ENCODE data around the gene NBEA. TPM values are rescaled to one million over a fixed set of nuclear protein-coding genes. Genes with fewer than 3 reads are reported as not detected.

Gene NBEA
- total and polyA plus RNA-seq, 11 donors = 5.0 to 39.2 (median 23.2) TPM

DNA sequence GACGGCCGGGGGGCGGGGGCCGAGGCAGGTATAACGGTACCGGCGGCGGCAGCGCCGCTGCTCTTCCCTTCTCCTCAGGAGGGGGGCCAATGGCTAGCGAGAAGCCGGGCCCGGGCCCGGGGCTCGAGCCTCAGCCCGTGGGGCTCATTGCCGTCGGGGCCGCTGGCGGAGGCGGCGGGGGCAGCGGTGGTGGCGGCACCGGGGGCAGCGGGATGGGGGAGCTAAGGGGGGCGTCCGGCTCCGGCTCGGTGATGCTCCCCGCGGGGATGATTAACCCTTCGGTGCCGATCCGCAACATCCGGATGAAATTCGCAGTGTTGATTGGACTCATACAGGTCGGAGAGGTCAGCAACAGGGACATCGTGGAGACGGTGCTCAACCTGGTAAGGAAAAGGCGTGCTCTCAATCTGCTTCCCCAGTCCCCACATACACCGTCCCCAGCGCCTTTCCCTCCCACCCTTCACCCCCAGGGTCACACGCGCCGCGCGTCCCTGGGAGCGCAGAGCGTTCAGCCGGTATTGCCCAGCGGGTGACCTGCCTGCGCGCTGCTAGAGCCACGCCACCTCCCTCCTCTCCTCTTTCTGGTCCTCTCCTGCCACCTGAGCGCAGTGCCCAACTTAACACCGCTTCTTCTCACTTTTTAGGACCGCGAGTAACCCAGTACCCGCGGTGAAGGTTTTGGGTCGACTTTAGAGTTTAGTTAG, 814 bp downstream of the NBEA start:
- peaks cover 0 to 34% (median 19%) of the 10 kb centered on the region in 12 donors for H3K4me1 ChIP-seq
- H3K27me3 ChIP-seq = no peaks in the 10 kb centered on the region
- intact Hi-C loops (cut with DNase I) = loop anchor here in 3 of 10 donors (10.0 kb wide), 2 partner anchors 212 to 288 kb away; no protein-coding TSS in a partner anchor
- peak overlapping the region; percentile 71 to 90 (median 84) for H3K4me3 ChIP-seq
- 1% methylated on average over 19 to 62 of the region's 62 CpGs for WGBS, 4 donors
- ATAC-seq = peak; percentile 56 to 80 (median 74)
- TF ChIP-seq, protein P1, sequence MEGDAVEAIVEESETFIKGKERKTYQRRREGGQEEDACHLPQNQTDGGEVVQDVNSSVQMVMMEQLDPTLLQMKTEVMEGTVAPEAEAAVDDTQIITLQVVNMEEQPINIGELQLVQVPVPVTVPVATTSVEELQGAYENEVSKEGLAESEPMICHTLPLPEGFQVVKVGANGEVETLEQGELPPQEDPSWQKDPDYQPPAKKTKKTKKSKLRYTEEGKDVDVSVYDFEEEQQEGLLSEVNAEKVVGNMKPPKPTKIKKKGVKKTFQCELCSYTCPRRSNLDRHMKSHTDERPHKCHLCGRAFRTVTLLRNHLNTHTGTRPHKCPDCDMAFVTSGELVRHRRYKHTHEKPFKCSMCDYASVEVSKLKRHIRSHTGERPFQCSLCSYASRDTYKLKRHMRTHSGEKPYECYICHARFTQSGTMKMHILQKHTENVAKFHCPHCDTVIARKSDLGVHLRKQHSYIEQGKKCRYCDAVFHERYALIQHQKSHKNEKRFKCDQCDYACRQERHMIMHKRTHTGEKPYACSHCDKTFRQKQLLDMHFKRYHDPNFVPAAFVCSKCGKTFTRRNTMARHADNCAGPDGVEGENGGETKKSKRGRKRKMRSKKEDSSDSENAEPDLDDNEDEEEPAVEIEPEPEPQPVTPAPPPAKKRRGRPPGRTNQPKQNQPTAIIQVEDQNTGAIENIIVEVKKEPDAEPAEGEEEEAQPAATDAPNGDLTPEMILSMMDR (IDR thresholded peaks at IDR 0.05) = no peak
- TF ChIP-seq POLR2A (IDR thresholded peaks at IDR 0.05) = no peak
- H3K36me3 ChIP-seq = no peaks in the 10 kb centered on the region
- DNase-seq = peak; percentile 28 to 66 (median 37)
- H3K27ac ChIP-seq = peak overlapping the region in 11 of 12 donors; percentile 65 to 88 (median 75)
- H3K9me3 ChIP-seq = no peaks in the 10 kb centered on the region

DNA sequence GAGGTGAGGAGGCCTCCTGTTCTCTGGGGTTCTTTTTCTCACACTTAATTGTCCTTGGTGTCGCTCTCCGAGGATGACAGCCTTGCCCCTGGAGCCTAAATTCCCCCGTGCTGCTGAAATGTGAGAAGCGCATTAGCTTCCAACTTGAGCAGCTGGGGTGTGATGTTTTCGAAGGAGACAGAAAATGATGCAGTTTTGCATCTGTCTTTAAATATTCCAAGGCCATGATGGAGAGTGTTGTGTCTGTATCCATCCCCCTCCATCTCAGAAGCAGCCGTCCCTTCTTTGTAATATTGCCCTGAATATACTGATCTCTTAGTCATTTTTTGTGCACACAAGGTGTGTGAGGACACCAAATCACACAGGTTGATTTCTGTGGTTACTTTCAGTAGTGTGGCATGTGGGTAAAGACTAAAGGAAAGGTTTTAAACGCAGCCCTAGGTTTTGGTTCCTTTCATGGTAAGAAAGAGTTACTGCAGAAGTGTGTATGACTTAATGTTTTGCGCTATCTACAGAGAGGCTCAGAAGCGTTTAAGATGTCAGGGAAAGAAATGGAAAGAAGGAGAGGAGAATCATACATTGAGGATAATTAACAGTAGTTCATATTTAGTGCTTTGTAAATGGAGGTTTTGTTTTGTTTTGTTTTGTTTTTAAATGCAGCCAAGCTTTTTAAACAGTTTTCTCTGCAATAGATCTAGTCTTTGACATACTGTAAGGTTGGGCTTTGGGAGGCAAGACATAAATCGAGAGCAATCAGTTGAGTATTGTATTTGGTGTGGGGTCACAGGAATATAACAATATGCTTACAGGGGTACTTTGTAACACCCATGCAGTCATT, 1.6 kb downstream of the NBEA start:
- intact Hi-C loops (cut with DNase I) = loop anchor here in 3 of 10 donors (10.0 kb wide), 2 partner anchors 211 to 289 kb away; no protein-coding TSS in a partner anchor
- Histone ChIP-seq H3K27ac (peak overlapping the region in 8 of 12 donors; percentile 67 to 88 (median 78)), H3K9me3 (no peaks in the 10 kb centered on the region), H3K4me1 (peaks cover 0 to 37% (median 19%) of the 10 kb centered on the region in 12 donors), H3K4me3 (peak overlapping the region; percentile 71 to 90 (median 84)), H3K36me3 (no peaks in the 10 kb centered on the region), H3K27me3 (no peaks in the 10 kb centered on the region)
- 15 to 25% (median 20%) methylated on average over 10 of the region's 10 CpGs for WGBS, 4 donors
- ATAC-seq (peak in 1 of 4 donors; percentile 17), DNase-seq (no peak)
- TF ChIP-seq POLR2A (IDR thresholded peaks at IDR 0.05) = no peak

DNA sequence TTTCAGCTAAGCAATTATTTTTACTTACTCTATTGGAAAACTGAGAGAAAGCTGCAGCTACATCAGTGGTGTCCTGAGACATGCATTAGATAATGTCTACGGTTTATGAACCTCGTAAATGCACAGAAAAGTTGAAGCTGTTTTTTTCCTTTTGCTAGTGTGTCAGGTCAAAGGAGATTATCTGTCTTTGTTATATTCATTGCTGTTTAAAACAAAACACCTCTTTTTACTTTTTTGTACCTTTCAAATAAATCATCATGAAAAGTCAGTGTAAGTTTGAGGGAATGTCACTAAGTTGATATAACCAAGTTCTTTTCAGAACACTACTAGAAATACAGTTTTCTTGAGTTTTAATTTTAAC, 2.2 kb downstream of the NBEA start:
- peak overlapping the region in 9 of 12 donors; percentile 81 to 90 (median 85) for H3K4me3 ChIP-seq
- no peak for TF ChIP-seq POLR2A (IDR thresholded peaks at IDR 0.05)
- TF ChIP-seq, protein P1 (IDR thresholded peaks at IDR 0.05) = no peak
- 53 to 79% (median 72%) methylated on average over 2 of the region's 2 CpGs for WGBS, 4 donors
- ATAC-seq = no peak
- H3K27ac ChIP-seq = no peak overlapping the region
- H3K27me3 ChIP-seq = no peaks in the 10 kb centered on the region
- peaks cover 0 to 43% (median 19%) of the 10 kb centered on the region in 12 donors for H3K4me1 ChIP-seq
- no peak for DNase-seq
- no peaks in the 10 kb centered on the region for H3K9me3 ChIP-seq
- intact Hi-C loops (cut with DNase I) = loop anchor here in 3 of 10 donors (10.0 kb wide), 2 partner anchors 211 to 289 kb away; no protein-coding TSS in a partner anchor
- no peaks in the 10 kb centered on the region for H3K36me3 ChIP-seq

DNA sequence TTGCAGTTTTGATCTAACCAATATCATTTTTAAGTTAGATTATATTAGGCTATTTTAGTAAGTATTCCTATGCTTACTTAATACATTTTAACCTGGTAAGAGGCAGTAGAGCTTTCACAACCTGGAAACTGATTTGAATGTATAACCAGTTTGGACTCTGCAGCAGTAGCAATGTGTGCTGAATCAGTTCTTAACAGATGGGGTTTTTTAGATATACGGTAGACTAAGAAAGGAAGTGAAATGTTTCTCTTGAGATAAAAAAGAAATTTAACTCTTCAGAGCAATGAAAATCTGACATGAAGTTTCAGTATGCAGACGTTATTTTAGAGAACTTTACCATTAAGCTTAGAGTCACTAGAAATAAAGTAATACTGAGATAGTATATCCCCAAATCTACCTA, 2.7 kb downstream of the NBEA start:
- intact Hi-C loops (cut with DNase I) = loop anchor here in 3 of 10 donors (10.0 kb wide), 2 partner anchors 210 to 290 kb away; no protein-coding TSS in a partner anchor

More for the DNA sequence above, 2.7 kb downstream of the NBEA start:
- WGBS, 4 donors = 19 to 33% (median 25%) methylated on average over 2 of the region's 2 CpGs
- no peaks in the 10 kb centered on the region for H3K9me3 ChIP-seq
- no peaks in the 10 kb centered on the region for H3K36me3 ChIP-seq
- DNase-seq = no peak
- H3K27ac ChIP-seq = no peak overlapping the region
- H3K4me3 ChIP-seq = peak overlapping the region in 4 of 12 donors; percentile 81 to 89 (median 84)
- no peaks in the 10 kb centered on the region for H3K27me3 ChIP-seq
- TF ChIP-seq, protein P1 (IDR thresholded peaks at IDR 0.05) = no peak
- TF ChIP-seq POLR2A (IDR thresholded peaks at IDR 0.05) = no peak
- ATAC-seq = no peak
- H3K4me1 ChIP-seq = peaks cover 0 to 46% (median 19%) of the 10 kb centered on the region in 12 donors

Data from heart left ventricle (tissue), 16 donors.